Loucy (cell line): ENCODE measurements around the gene MCF2L.

ENCODE experiments used
- CTCF ChIP-seq: fragments of 200-600 bp; sonication (generic); conservative IDR thresholded peaks from 2 replicates; pipeline ENCODE4 v1.5.1; 2014; ENCODE audit warnings: mild to moderate bottlenecking, antibody characterized with exemption, low read length
- EZH2phosphoT487 ChIP-seq: fragments of 200-600 bp; IDR thresholded peaks from 2 replicates; pipeline ENCODE4 v1.6.1; 2018; ENCODE audit warnings: antibody characterized with exemption, mild to moderate bottlenecking, moderate library complexity, borderline replicate concordance

GRCh38 chr13:113059891-113060290 lies 90.9 kb downstream of the MCF2L start:
- TF ChIP-seq CTCF (no peak), EZH2phosphoT487 (no peak)
